Ovary (tissue), 3 donors: ENCODE measurements around the gene MCRIP1.

ENCODE experiments used
- EP300 ChIP-seq: sonication (generic); formaldehyde crosslinking; IDR thresholded peaks from one replicate; pipeline ENCODE4 v1.6.1; 2017; ENCODE audit warnings: antibody characterized with exemption
- POLR2A ChIP-seq: fragments of 450-650 bp; IDR thresholded peaks from one replicate; pipeline ENCODE4 v1.6.1; 2017; ENCODE audit warnings: antibody characterized with exemption, mild to moderate bottlenecking, moderate library complexity
- TF ChIP-seq, protein P1 (sequence below), 3 donors: fragments of 450-650 bp in 2 of 3; fragments of 200-600 bp in 1 of 3; IDR thresholded peaks; one replicate each; pipeline versions ENCODE4 v1.5.1 to v1.8.0; 2016 to 2022; ENCODE audit warnings: antibody characterized with exemption in 3 of 3, mild to moderate bottlenecking in 1 of 3
- donor health status: DM: no; HTN: no; CAD: no.

DNA sequence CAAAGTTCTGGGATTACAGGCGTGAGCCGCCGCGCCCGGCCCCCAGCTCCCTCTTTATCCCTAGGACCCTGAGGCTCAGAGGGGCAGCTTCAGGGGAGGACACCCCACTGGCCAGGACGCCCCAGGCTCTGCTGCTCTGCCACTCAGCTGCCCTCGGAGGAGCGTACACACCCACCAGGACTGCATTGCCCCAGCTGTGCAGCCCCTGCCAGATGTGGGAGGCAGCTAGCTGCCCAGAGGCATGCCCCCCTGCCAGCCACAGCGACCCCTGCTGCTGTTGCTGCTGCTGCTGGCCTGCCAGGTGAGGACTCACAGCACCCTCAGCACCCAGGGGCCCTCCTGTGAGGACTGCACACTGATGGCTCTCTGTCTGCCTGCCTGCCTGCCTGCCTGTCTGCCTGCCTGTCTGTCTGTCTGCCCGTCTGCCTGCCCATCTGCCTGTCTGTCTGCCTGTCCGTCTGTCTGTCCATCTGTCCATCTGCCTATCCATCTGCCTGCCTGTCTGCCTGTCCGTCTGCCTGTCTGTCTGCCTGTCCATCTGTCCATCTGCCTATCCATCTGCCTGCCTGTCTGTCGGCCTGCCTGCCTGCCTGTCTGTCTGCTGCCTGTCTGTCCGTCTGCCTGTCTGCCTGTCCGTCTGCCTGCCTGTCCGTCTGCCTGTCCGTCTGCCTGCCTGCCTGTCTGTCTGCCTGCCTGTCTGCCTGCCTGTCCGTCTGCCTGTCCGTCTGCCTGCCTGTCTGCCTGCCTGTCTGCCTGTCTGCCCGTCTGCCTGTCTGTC, 24.1 kb downstream of the MCRIP1 start:
- no peak for TF ChIP-seq EP300
- TF ChIP-seq, protein P1, sequence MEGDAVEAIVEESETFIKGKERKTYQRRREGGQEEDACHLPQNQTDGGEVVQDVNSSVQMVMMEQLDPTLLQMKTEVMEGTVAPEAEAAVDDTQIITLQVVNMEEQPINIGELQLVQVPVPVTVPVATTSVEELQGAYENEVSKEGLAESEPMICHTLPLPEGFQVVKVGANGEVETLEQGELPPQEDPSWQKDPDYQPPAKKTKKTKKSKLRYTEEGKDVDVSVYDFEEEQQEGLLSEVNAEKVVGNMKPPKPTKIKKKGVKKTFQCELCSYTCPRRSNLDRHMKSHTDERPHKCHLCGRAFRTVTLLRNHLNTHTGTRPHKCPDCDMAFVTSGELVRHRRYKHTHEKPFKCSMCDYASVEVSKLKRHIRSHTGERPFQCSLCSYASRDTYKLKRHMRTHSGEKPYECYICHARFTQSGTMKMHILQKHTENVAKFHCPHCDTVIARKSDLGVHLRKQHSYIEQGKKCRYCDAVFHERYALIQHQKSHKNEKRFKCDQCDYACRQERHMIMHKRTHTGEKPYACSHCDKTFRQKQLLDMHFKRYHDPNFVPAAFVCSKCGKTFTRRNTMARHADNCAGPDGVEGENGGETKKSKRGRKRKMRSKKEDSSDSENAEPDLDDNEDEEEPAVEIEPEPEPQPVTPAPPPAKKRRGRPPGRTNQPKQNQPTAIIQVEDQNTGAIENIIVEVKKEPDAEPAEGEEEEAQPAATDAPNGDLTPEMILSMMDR (IDR thresholded peaks at IDR 0.05), result no peak
- no peak for TF ChIP-seq POLR2A
